ENCODE results near the gene GDPD5. TPM values are rescaled to one million over a fixed set of nuclear protein-coding genes. Genes with fewer than 3 reads are reported as not detected.

Gene GDPD5
- total and polyA plus RNA-seq, 9 of the 15 experiments (the other 6 are each of a cell fraction or from before 2014, with no cell fraction given) = 0.32 to 27.3 (median 8.0) TPM

DNA sequence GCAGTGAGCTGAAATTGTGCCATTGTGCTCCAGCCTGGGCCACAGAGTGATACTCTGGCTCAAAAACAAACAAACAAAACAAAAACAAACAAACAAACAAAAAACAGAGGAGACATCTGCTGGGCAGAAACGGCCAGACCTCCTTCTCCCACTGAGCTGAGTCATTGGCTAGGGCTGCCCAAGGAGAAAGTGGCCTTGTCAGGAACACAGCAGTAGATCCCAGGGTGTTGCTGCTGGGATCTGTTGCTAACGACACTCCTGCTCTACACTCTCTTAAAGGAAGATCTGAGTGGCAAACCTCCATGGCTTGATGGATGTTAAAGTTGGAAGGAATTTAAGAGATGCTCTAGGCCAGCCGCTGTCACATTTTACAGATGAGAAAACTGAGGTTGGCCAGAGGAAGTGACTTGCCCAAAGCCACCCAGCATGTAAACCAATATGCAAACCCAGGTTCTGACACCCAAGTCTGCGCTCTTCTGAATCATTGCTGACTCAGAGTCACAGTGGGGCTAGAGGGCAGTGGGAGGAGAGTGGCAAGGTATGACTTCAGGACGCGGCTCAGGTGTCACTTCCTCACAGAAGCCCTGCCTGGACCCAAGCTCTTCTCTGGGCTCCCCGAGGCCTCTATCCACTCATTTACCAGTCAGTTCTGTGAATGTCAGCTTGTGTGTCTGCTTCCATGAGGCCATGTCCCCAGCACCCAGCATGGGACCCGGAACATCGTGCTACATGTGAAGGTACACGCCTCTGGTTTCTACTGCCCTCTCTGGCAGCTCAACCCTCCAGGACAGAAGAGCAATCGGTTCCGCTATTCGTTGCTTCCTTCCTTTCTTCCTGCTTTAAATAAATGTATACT is 11.3 kb upstream of the GDPD5 start (continued):
- TF ChIP-seq, protein P1, sequence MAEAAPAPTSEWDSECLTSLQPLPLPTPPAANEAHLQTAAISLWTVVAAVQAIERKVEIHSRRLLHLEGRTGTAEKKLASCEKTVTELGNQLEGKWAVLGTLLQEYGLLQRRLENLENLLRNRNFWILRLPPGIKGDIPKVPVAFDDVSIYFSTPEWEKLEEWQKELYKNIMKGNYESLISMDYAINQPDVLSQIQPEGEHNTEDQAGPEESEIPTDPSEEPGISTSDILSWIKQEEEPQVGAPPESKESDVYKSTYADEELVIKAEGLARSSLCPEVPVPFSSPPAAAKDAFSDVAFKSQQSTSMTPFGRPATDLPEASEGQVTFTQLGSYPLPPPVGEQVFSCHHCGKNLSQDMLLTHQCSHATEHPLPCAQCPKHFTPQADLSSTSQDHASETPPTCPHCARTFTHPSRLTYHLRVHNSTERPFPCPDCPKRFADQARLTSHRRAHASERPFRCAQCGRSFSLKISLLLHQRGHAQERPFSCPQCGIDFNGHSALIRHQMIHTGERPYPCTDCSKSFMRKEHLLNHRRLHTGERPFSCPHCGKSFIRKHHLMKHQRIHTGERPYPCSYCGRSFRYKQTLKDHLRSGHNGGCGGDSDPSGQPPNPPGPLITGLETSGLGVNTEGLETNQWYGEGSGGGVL (CRISPR knock-in tag; IDR thresholded peaks at IDR 0.05) = no peak
- TF ChIP-seq, protein P2, sequence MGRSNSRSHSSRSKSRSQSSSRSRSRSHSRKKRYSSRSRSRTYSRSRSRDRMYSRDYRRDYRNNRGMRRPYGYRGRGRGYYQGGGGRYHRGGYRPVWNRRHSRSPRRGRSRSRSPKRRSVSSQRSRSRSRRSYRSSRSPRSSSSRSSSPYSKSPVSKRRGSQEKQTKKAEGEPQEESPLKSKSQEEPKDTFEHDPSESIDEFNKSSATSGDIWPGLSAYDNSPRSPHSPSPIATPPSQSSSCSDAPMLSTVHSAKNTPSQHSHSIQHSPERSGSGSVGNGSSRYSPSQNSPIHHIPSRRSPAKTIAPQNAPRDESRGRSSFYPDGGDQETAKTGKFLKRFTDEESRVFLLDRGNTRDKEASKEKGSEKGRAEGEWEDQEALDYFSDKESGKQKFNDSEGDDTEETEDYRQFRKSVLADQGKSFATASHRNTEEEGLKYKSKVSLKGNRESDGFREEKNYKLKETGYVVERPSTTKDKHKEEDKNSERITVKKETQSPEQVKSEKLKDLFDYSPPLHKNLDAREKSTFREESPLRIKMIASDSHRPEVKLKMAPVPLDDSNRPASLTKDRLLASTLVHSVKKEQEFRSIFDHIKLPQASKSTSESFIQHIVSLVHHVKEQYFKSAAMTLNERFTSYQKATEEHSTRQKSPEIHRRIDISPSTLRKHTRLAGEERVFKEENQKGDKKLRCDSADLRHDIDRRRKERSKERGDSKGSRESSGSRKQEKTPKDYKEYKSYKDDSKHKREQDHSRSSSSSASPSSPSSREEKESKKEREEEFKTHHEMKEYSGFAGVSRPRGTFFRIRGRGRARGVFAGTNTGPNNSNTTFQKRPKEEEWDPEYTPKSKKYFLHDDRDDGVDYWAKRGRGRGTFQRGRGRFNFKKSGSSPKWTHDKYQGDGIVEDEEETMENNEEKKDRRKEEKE (IDR thresholded peaks at IDR 0.05; ENCODE audit: borderline replicate concordance in 1 of 2, control insufficient read depth in 1 of 2, low read depth in 2 of 2, low read length in 1 of 2) = no peak
- TF ChIP-seq, protein P3, sequence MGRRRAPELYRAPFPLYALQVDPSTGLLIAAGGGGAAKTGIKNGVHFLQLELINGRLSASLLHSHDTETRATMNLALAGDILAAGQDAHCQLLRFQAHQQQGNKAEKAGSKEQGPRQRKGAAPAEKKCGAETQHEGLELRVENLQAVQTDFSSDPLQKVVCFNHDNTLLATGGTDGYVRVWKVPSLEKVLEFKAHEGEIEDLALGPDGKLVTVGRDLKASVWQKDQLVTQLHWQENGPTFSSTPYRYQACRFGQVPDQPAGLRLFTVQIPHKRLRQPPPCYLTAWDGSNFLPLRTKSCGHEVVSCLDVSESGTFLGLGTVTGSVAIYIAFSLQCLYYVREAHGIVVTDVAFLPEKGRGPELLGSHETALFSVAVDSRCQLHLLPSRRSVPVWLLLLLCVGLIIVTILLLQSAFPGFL (CRISPR knock-in tag; IDR thresholded peaks at IDR 0.05) = no peak
- no peak for TF ChIP-seq PHTF2 (CRISPR knock-in tag; IDR thresholded peaks at IDR 0.05)
- TF ChIP-seq, protein P4, sequence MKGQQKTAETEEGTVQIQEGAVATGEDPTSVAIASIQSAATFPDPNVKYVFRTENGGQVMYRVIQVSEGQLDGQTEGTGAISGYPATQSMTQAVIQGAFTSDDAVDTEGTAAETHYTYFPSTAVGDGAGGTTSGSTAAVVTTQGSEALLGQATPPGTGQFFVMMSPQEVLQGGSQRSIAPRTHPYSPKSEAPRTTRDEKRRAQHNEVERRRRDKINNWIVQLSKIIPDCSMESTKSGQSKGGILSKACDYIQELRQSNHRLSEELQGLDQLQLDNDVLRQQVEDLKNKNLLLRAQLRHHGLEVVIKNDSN (CRISPR knock-in tag; IDR thresholded peaks at IDR 0.05) = no peak
- TF ChIP-seq, protein P5, sequence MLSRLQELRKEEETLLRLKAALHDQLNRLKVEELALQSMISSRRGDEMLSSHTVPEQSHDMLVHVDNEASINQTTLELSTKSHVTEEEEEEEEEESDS (CRISPR knock-in tag; IDR thresholded peaks at IDR 0.05) = no peak
- 0 out of 4 replicates have a peak, but pooled peaks of 1 of the 2 experiments have one; percentile 13 for TF ChIP-seq NRF1 (conservative IDR thresholded peaks at IDR 0.05 in 1 of 2, IDR thresholded peaks at IDR 0.05 in 1 of 2)
- TF ChIP-seq, protein P6, sequence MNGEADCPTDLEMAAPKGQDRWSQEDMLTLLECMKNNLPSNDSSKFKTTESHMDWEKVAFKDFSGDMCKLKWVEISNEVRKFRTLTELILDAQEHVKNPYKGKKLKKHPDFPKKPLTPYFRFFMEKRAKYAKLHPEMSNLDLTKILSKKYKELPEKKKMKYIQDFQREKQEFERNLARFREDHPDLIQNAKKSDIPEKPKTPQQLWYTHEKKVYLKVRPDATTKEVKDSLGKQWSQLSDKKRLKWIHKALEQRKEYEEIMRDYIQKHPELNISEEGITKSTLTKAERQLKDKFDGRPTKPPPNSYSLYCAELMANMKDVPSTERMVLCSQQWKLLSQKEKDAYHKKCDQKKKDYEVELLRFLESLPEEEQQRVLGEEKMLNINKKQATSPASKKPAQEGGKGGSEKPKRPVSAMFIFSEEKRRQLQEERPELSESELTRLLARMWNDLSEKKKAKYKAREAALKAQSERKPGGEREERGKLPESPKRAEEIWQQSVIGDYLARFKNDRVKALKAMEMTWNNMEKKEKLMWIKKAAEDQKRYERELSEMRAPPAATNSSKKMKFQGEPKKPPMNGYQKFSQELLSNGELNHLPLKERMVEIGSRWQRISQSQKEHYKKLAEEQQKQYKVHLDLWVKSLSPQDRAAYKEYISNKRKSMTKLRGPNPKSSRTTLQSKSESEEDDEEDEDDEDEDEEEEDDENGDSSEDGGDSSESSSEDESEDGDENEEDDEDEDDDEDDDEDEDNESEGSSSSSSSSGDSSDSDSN (IDR thresholded peaks at IDR 0.05; ENCODE audit: borderline replicate concordance in 1 of 2, low read depth in 2 of 2, low read length in 2 of 2) = no peak
- TF ChIP-seq, protein P7, sequence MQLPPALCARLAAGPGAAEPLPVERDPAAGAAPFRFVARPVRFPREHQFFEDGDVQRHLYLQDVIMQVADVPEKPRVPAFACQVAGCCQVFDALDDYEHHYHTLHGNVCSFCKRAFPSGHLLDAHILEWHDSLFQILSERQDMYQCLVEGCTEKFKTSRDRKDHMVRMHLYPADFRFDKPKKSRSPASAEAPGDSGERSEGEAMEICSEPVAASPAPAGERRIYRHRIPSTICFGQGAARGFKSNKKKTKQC (CRISPR knock-in tag; IDR thresholded peaks at IDR 0.05) = peak; percentile 82; the same call in 1 of the 2 replicates
- TF ChIP-seq, protein P8, sequence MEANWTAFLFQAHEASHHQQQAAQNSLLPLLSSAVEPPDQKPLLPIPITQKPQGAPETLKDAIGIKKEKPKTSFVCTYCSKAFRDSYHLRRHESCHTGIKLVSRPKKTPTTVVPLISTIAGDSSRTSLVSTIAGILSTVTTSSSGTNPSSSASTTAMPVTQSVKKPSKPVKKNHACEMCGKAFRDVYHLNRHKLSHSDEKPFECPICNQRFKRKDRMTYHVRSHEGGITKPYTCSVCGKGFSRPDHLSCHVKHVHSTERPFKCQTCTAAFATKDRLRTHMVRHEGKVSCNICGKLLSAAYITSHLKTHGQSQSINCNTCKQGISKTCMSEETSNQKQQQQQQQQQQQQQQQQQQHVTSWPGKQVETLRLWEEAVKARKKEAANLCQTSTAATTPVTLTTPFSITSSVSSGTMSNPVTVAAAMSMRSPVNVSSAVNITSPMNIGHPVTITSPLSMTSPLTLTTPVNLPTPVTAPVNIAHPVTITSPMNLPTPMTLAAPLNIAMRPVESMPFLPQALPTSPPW (CRISPR knock-in tag; IDR thresholded peaks at IDR 0.05) = peak; percentile 29; the same call in 1 of the 2 replicates
